Subcutaneous adipose tissue (tissue), 4 donors: Measurements from ENCODE around the gene KDM6B. TPM values are rescaled to one million over a fixed set of nuclear protein-coding genes. Genes with fewer than 3 reads are reported as not detected.

ENCODE experiments used
- CTCF ChIP-seq: fragments of 450-650 bp; IDR thresholded peaks from one replicate; pipeline ENCODE4 v1.5.1; 2016; ENCODE audit warnings: low read depth, mild to moderate bottlenecking, control low read depth, antibody characterized with exemption, moderate library complexity
- total RNA-seq, 4 donors: library from RNA; depleted of rRNA; stranded (reverse); fragments of >200 nt; gene quantifications; one replicate each; pipeline ENCODE4 v1.1.0, GENCODE V29; 2016

KDM6B gene
- total RNA-seq, 4 donors from 2014 or later, result 5.6 to 10.4 (median 6.6) TPM

- TF ChIP-seq CTCF, result no peak
These were observed 532 bp downstream of the KDM6B start for GRCh38 chr17:7834542-7834956.

GRCh38 chr17:7834957-7835813 is 1.2 kb downstream of the KDM6B start:
- TF ChIP-seq CTCF, result no peak

GRCh38 chr17:7835814-7836595 is 2.0 kb downstream of the KDM6B start:
- no peak for TF ChIP-seq CTCF

GRCh38 chr17:7836596-7837407 is 2.8 kb downstream of the KDM6B start:
- TF ChIP-seq CTCF, result no peak

- TF ChIP-seq CTCF, result no peak
These were observed 3.5 kb downstream of the KDM6B start for GRCh38 chr17:7837408-7838088.

GRCh38 chr17:7838090-7839075 is 4.4 kb downstream of the KDM6B start:
- TF ChIP-seq CTCF, result no peak
